ENCODE measurements around the gene KCNIP1. TPM values are rescaled to one million over a fixed set of nuclear protein-coding genes. Genes with fewer than 3 reads are reported as not detected.

The KCNIP1 gene
- total RNA-seq (2022; extraction: Qiagen RNA extraction; ENCODE audit: low read depth), result not detected in 5 replicates

GRCh38 chr5:170503990-170504596 is at the start of gene KCNIP1:
TSS of gene KCNIP1 (plus strand) at chr5:170504020.

GRCh38 chr5:170783498-170784247 is 279.9 kb downstream of the KCNIP1 start, which contains the start of gene GABRP:
TSS of gene GABRP (plus strand) at chr5:170783725. CDS start at chr5:170788616, 4,891 bp downstream.

Other genes starting within 250 kb of the KCNIP1 start
- gene LCP2, start 206.2 kb upstream of the KCNIP1 start, total RNA-seq (2022; extraction: Qiagen RNA extraction; ENCODE audit: low read depth), result not detected in 5 replicates
- not detected in 5 replicates for gene KCNMB1, start 114.7 kb upstream of the KCNIP1 start, total RNA-seq (2022; extraction: Qiagen RNA extraction; ENCODE audit: low read depth)

All from A549 treated with CpdA at 1 μM for 4 hours (cell line).